ENCODE data around the gene TOM1L2.

Gene TOM1L2

DNA sequence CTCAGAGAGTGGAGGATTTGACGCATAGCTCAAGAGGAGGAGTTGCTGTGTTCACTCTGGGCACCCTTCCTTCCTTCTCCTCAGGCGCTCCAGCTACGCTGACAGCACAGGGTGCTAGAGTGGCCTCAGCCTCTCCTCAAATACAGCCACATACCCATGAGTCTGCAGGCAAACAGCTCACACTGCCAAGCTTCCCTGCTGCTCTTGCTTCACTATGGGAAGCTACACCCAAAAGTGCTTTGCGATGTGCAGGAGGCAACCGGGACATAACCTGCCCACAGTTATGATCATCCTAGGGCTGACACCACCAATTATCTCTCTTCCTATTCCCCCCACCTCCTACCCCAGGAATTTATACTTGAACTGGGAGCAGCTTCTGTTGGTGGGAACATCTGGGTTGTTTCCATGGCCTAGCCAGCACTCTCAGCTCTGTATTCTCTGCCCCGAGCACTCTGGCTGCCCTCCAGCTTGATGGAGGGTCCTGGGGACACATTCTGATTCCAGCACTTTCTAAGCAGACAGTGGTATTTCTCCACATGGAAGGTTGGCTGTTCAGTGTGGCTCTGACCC lies 95.2 kb downstream of the TOM1L2 start:
- Mint-ChIP-seq H3K4me3 (no peak overlapping the region), H3K9me3 (no peaks in the 10 kb centered on the region)
- intact Hi-C loops (cut with micrococcal nuclease) = no loop called here

DNA sequence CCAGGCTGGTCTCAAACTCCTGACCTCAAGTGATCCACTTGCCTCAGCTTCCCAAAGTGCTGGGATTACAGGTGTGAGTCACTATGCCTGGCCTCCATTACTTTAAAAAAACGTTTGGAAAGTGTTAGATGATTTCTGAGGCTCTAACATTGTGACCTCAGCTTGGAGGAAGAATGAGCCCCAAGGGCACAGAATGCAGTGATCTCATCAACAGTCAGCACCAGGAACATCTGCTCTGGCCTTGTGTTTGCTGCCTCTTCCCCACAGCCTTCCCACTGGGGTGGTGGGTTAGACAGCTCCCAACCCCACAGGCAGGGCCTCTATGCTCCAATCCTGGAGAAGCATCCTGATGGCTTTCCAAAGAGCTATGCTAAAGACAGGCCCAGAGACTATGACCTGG lies 97.7 kb downstream of the TOM1L2 start:
- H3K27me3 Mint-ChIP-seq = no peaks in the 10 kb centered on the region
- no peak overlapping the region for H3K4me3 Mint-ChIP-seq
- no peaks in the 10 kb centered on the region for H3K9me3 Mint-ChIP-seq
- H3K4me1 Mint-ChIP-seq (ENCODE audit: low read depth) = peaks cover 15% of the 10 kb centered on the region
- no peak overlapping the region for H3K27ac Mint-ChIP-seq
- intact Hi-C loops (cut with micrococcal nuclease) = no loop called here
- peaks cover 71% of the 10 kb centered on the region for H3K36me3 Mint-ChIP-seq (ENCODE audit: low read depth)

More for the DNA sequence above, 95.2 kb downstream of the TOM1L2 start:
- H3K4me1 Mint-ChIP-seq (ENCODE audit: low read depth) = peaks cover 7% of the 10 kb centered on the region
- no peak overlapping the region for H3K27ac Mint-ChIP-seq
- no peaks in the 10 kb centered on the region for H3K27me3 Mint-ChIP-seq
- H3K36me3 Mint-ChIP-seq (ENCODE audit: low read depth) = peaks cover 77% of the 10 kb centered on the region

DNA sequence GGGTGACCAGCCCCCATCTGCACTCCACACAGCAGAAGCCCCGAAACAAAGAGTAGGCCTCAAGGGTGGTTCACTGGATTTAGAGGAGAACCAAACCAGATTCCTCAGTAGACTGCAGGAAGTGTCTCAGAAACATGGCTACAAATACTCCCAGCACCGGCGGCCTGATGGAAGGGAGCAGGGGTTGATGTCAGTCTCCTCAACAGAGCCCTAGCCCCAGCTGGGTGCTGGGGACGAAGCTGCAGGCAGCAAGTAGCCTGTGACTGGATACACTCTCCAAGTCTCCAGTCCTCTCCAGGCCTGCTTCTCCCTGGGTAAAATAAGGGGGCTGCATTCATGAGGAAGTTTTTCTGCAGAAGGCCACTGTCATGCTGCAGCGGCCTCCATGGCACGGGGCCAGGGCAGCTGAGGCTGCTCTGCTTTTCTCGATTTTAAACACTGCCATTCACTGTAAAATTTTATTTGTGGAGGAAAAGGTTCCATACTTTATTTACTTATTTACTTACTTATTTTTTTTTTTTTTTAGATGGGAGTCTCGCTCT lies 98.7 kb downstream of the TOM1L2 start:
- Mint-ChIP-seq H3K27me3 (no peaks in the 10 kb centered on the region), H3K4me3 (no peak overlapping the region), H3K27ac (no peak overlapping the region), H3K36me3 (ENCODE audit: low read depth) (peaks cover 70% of the 10 kb centered on the region), H3K9me3 (no peaks in the 10 kb centered on the region), H3K4me1 (ENCODE audit: low read depth) (peaks cover 15% of the 10 kb centered on the region)
- intact Hi-C loops (cut with micrococcal nuclease) = no loop called here

DNA sequence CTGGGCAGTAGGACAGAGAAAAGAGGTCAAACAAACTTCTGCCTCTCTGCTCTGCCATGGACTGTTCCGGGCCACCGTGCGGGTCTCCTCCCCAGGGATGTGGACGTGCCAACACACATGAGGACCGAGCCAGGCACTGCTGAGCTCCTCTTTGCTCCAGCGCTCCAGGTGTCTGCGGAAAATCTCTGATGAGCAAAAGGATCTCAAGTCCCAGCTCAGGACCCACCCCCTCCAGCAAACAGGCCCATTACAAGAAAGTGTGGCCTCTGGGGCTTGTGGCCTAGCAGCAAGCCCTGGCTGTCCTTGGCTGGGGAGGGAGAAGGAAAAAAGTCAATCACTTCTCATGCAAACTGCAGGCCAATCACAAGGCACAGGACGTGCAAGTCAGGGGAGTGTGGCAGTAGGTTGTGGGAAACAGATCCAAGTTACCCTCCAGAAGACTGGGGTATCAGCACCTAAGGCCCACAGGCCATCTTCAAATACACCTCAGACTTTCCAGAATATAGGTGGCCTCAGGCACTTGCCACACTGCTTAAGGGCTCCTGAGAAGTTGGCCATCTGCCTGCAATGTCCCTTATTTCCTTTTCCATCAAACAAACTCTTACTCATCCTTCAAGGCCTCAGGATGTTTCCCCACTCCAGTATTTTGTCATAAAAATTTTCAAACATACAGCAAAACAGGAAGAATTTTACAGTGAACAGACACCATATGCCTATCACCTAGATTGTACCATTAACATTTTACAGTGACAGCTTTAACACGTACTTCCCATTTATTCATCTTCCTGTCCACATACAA lies 99.5 kb downstream of the TOM1L2 start:
- no peak overlapping the region for H3K4me3 Mint-ChIP-seq
- H3K36me3 Mint-ChIP-seq (ENCODE audit: low read depth) = peaks cover 70% of the 10 kb centered on the region
- intact Hi-C loops (cut with micrococcal nuclease) = no loop called here
- no peak overlapping the region for H3K27ac Mint-ChIP-seq
- no peaks in the 10 kb centered on the region for H3K27me3 Mint-ChIP-seq
- peaks cover 15% of the 10 kb centered on the region for H3K4me1 Mint-ChIP-seq (ENCODE audit: low read depth)
- H3K9me3 Mint-ChIP-seq = no peaks in the 10 kb centered on the region

DNA sequence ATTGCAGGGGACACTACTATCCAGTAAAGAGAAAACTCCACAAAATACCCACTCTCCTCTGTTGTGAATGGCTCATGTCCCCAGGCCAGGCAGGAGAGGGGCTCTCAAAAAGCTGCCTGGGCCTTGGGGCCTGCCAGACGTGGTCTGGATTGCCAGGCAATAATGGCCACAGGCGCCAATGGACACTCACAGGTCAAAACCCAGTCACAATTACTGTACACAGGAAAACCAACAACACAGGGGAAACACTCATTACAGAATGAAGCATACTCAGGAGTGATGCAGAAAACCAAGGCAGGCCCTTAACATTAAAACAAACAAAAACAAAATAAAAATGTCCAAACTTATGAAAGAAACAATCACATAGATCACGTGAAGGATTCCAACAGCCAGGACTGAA lies 100.3 kb downstream of the TOM1L2 start:
- Mint-ChIP-seq H3K4me1 (ENCODE audit: low read depth) (peaks cover 15% of the 10 kb centered on the region), H3K27ac (no peak overlapping the region), H3K9me3 (no peaks in the 10 kb centered on the region), H3K4me3 (no peak overlapping the region), H3K27me3 (no peaks in the 10 kb centered on the region), H3K36me3 (ENCODE audit: low read depth) (peaks cover 70% of the 10 kb centered on the region)
- intact Hi-C loops (cut with micrococcal nuclease) = no loop called here

DNA sequence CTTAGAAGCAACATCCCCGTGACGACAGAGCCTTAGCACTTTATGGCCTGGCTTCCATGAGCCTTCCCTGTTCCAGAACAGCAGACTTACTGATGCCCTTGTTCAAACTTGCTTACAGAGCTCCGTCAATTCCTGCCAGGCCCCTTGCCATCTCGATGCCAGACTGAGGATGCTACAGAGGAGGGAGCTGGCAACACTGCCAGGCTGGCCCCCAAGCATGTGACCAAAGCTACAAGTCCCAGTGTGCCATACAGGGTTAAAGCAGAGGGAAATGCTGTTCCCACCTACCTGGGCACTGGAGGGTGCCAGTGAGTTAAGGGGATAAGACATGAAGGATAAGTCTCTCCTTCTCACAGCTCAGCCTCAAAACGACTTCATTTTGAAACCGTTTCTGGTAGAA lies 102.0 kb downstream of the TOM1L2 start:
- peaks cover 15% of the 10 kb centered on the region for H3K4me1 Mint-ChIP-seq (ENCODE audit: low read depth)
- intact Hi-C loops (cut with micrococcal nuclease) = no loop called here
- H3K27me3 Mint-ChIP-seq = no peaks in the 10 kb centered on the region
- H3K27ac Mint-ChIP-seq = no peak overlapping the region
- H3K4me3 Mint-ChIP-seq = no peak overlapping the region
- H3K36me3 Mint-ChIP-seq (ENCODE audit: low read depth) = peaks cover 70% of the 10 kb centered on the region
- H3K9me3 Mint-ChIP-seq = no peaks in the 10 kb centered on the region

DNA sequence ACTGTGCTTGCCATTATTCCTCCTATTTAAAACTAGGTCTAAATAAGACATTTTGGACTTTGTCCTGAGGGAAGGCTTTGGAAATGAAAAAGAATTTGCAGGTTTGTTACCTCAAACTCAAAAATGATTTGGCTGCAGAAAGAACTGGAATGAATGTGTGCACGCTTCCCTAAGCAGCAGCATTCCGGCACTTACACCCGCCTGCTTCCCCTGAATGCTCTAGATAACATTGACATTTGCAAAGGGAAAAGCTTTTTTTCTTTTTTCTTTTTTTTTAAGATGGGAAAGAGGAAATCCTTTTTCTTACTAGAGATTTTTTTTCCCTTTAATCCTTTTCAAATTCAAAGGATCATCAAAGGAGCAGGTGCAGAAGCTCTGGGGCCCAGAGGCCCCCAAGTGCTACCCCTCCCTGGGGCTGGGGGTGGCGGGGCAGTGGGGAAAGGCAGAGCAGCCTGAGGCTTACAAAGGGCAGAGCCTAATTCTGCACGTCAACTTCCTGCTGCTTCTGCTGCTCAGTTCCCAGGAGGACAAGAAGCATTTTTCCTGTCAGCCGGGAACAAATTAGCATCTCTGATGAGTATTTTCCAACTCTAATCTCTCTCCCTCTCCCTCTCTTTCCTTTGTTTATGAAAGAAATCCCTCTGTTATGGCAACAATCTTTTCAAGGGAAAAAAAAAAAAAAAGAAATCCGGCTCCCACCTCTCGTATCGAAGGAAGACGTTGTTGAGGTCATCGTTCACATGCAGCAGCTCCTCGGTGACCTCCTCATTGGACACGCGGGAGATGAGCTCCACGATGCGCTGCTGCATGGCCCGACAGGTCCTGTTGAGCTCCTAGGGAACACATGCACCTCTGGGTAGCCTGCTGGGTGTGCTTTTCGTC lies 103.3 kb downstream of the TOM1L2 start:
- Mint-ChIP-seq H3K9me3 (no peaks in the 10 kb centered on the region), H3K4me1 (ENCODE audit: low read depth) (peaks cover 15% of the 10 kb centered on the region), H3K4me3 (no peak overlapping the region), H3K36me3 (ENCODE audit: low read depth) (peaks cover 82% of the 10 kb centered on the region), H3K27me3 (no peaks in the 10 kb centered on the region), H3K27ac (no peak overlapping the region)
- intact Hi-C loops (cut with micrococcal nuclease) = no loop called here

DNA sequence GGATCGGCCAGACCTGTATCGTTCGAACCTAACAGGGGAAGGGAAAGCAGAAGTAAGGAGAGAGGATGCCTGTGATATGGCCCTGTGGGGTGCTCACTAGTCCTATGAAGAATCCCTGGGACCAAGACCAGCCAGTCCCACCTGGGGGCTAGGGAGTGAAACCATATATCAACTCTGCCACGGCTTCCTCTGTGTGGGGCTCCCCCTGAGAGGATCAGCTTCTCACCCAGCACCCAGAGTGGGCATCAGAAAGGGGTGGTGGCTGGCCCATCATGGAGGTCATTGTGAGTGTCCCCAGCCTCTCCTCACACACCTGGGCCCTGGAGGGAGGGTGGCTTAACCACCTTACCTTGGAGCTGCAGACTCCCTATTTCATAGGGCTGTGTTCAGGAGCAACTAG lies 105.3 kb downstream of the TOM1L2 start:
- H3K36me3 Mint-ChIP-seq (ENCODE audit: low read depth) = peaks cover 87% of the 10 kb centered on the region
- no peak overlapping the region for H3K27ac Mint-ChIP-seq
- H3K27me3 Mint-ChIP-seq = no peaks in the 10 kb centered on the region
- H3K9me3 Mint-ChIP-seq = no peaks in the 10 kb centered on the region
- H3K4me3 Mint-ChIP-seq = no peak overlapping the region
- peaks cover 7% of the 10 kb centered on the region for H3K4me1 Mint-ChIP-seq (ENCODE audit: low read depth)
- intact Hi-C loops (cut with micrococcal nuclease) = no loop called here

DNA sequence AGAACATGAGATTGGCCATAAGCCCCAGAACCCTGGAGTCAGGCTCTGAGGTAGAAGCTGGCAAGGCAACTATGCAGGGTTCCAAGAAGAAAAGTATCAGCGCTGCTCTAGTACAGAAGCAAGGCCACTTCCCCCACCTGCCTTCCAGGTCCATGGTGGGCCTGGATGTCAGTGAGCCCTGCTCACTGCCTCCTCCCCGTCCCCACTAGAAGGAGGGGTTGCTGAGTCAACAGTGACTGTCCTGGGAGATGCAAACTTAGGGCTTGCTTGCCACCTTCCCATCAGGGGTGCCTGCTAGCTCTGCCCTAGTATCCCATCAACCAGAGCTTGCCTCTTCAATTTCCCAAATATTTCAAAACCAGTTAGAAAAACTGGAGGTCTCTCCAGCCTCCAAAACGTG lies 105.8 kb downstream of the TOM1L2 start:
- intact Hi-C loops (cut with micrococcal nuclease) = no loop called here
- H3K27me3 Mint-ChIP-seq = no peaks in the 10 kb centered on the region
- no peaks in the 10 kb centered on the region for H3K9me3 Mint-ChIP-seq
- H3K36me3 Mint-ChIP-seq (ENCODE audit: low read depth) = peaks cover 88% of the 10 kb centered on the region
- H3K4me3 Mint-ChIP-seq = no peak overlapping the region
- H3K4me1 Mint-ChIP-seq (ENCODE audit: low read depth) = peaks cover 7% of the 10 kb centered on the region
- H3K27ac Mint-ChIP-seq = no peak overlapping the region

DNA sequence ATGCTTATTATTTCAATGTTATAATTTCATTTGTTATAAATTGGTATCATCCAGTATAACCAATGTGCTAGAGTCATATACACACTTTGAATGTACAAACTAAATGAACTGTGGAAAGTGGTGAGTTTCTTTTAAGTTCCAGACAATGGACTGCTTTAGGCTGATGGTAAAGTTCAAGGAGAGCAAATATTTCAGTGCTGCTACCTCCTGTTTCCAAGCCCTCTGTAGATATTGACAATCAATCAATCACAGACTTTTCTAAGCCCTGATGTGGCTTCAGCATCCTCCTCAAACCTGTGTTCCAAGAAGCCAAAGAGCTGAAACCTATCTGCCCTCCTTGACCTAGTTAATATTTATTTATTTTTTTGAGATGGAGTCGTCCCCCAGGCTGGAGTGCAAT lies 107.2 kb downstream of the TOM1L2 start:
- Mint-ChIP-seq H3K27me3 (no peaks in the 10 kb centered on the region), H3K9me3 (no peaks in the 10 kb centered on the region), H3K4me1 (ENCODE audit: low read depth) (no peaks in the 10 kb centered on the region), H3K4me3 (no peak overlapping the region), H3K27ac (no peak overlapping the region), H3K36me3 (ENCODE audit: low read depth) (peaks cover 86% of the 10 kb centered on the region)
- intact Hi-C loops (cut with micrococcal nuclease) = no loop called here

DNA sequence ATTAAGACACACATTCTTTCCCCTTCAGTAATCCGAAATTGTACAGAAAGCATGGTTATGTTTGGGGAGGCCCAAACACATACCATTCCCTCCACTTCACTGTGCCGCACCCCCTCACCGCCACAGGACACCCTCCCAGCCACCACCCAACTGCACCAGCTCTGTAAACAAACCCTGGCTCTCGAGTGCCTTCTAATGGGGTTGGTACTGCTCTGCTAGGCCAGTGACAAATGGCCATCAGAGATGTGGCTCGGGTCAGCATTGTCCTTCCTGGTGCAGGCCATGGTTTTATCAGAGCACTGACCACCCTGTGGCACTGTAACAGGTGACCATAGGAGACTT lies 111.5 kb downstream of the TOM1L2 start:
- H3K27me3 Mint-ChIP-seq = no peaks in the 10 kb centered on the region
- no peak overlapping the region for H3K4me3 Mint-ChIP-seq
- no peaks in the 10 kb centered on the region for H3K9me3 Mint-ChIP-seq
- H3K36me3 Mint-ChIP-seq (ENCODE audit: low read depth) = peaks cover 43% of the 10 kb centered on the region
- intact Hi-C loops (cut with micrococcal nuclease) = loop anchor here (1.0 to 5.0 kb wide), 3 partner anchors 48 to 503 kb away; partner anchors contain the start of gene RAI1
- H3K4me1 Mint-ChIP-seq (ENCODE audit: low read depth) = peaks cover 11% of the 10 kb centered on the region
- no peak overlapping the region for H3K27ac Mint-ChIP-seq

DNA sequence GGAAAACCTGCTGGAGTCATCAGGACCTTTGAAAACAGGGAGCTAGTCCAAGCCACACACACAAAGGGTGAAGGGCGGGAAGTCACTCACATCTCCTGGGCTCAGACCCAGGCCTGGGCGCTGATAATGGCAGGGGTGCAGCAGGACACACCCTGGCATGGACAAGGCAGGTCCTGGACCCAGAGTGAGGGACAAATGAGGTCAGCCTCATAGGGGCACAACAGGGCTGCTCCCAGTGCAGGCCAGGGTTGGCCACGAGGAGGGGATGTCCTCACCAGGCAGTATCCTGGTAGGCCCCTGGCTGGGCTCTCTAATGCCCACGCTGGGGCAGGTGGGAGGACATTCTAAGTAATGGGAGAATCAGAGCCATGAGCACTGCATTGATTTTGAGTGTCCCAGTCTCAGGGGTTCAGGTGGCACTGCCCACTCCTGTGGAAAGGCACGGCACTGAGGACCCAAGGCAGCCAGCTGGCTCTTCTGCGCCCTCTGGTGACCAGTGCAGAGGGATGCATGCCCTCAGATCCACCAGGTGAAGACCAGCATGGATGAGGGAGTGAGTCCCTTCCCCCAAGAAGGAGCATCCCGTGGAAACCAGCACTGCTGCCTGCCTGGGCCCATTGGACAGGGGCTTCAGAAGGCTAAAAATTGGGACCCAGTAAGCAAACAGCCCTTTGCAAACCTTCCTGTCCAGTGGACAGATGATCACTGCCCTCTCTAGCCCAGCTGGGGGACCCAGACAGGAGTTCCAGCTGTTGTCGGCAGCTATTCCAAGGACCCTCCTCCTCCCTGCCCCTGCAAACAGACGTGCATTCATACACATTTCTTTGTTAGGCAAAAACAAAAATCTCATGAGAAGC lies 112.1 kb downstream of the TOM1L2 start:
- peaks cover 37% of the 10 kb centered on the region for H3K36me3 Mint-ChIP-seq (ENCODE audit: low read depth)
- intact Hi-C loops (cut with micrococcal nuclease) = loop anchor here (1.0 to 5.0 kb wide), 3 partner anchors 48 to 503 kb away; partner anchors contain the start of gene RAI1
- H3K4me3 Mint-ChIP-seq = no peak overlapping the region
- peaks cover 16% of the 10 kb centered on the region for H3K4me1 Mint-ChIP-seq (ENCODE audit: low read depth)
- no peak overlapping the region for H3K27ac Mint-ChIP-seq
- H3K27me3 Mint-ChIP-seq = no peaks in the 10 kb centered on the region
- H3K9me3 Mint-ChIP-seq = no peaks in the 10 kb centered on the region

DNA sequence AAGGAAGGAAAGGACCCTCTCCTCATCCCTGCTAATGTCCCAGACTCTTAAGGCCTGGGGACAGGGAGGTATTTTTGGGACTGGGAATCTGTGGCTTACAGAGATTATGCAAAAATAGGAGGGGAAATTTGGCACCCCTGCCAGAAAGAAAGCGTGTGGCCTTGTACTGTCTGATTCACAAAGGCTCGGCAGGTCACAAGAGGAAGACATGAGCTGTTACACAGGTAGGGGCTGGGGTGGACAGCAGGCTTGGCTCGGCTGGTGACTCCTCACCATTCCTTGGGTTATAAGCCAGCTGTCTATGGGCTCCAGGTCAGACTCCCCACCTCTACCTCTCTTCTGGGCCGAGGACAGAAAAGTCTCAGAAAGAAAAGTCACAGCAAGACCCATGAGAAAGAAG lies 114.7 kb downstream of the TOM1L2 start:
- no peak overlapping the region for H3K27ac Mint-ChIP-seq
- H3K36me3 Mint-ChIP-seq (ENCODE audit: low read depth) = peaks cover 18% of the 10 kb centered on the region
- H3K9me3 Mint-ChIP-seq = no peaks in the 10 kb centered on the region
- H3K4me1 Mint-ChIP-seq (ENCODE audit: low read depth) = peaks cover 23% of the 10 kb centered on the region
- intact Hi-C loops (cut with micrococcal nuclease) = no loop called here
- H3K27me3 Mint-ChIP-seq = no peaks in the 10 kb centered on the region
- no peak overlapping the region for H3K4me3 Mint-ChIP-seq
